HepG2 (cell line): Measurements from ENCODE around the gene WDR5B. TPM values are rescaled to one million over a fixed set of nuclear protein-coding genes. Genes with fewer than 3 reads are reported as not detected.

Source experiments
- CCAR2 ChIP-seq: fragments of 200-400 bp; formaldehyde crosslinking; optimal IDR thresholded peaks from 2 replicates; pipeline ENCODE3; 2018; ENCODE audit warnings: low read depth, mild to moderate bottlenecking, low read length, moderate library complexity
- ETV6 ChIP-seq: sonication (generic); formaldehyde crosslinking; conservative IDR thresholded peaks from 2 replicates; pipeline ENCODE4 v1.4.0; 2020; ENCODE audit warnings: missing genetic modification reagents
- GLI4 ChIP-seq: sonication (generic); formaldehyde crosslinking; IDR thresholded peaks from 2 replicates; pipeline ENCODE4 v1.5.1; 2020; ENCODE audit warnings: missing genetic modification reagents, mild to moderate bottlenecking, moderate library complexity, borderline replicate concordance
- KAT7 ChIP-seq: IDR thresholded peaks from 2 replicates; pipeline ENCODE4 v1.6.1; 2018; ENCODE audit warnings: borderline replicate concordance, missing compliant biosample characterization
- KLF12 ChIP-seq: sonication (generic); formaldehyde crosslinking; IDR thresholded peaks from 2 replicates; pipeline ENCODE4 v1.4.0; 2020; ENCODE audit warnings: missing genetic modification reagents, borderline replicate concordance
- NONO ChIP-seq, 2 experiments: fragments of 450-650 bp in 1 of 2; sonication (generic) in 1 of 2; formaldehyde crosslinking in 1 of 2; IDR thresholded peaks in 1 of 2; conservative IDR thresholded peaks in 1 of 2; 2 replicates each; pipeline versions ENCODE4 v1.6.1 to v1.8.0; 2017 to 2022; ENCODE audit warnings: mild to moderate bottlenecking in 1 of 2, missing genetic modification reagents in 1 of 2, moderate library complexity in 1 of 2
- PTBP1 ChIP-seq: fragments of 200-400 bp; formaldehyde crosslinking; IDR thresholded peaks from 2 replicates; pipeline ENCODE4 v1.6.1; 2018; ENCODE audit warnings: low read length, low read depth; ENCODE audit not compliant: poor library complexity, severe bottlenecking
- SAP130 ChIP-seq: IDR thresholded peaks from 2 replicates; pipeline ENCODE4 v1.6.1; 2016; ENCODE audit warnings: low read depth
- ZNF260 ChIP-seq: sonication (generic); formaldehyde crosslinking; IDR thresholded peaks from 2 replicates; pipeline ENCODE4 v1.4.0; 2020; ENCODE audit warnings: missing genetic modification reagents, low read depth, mild to moderate bottlenecking, borderline replicate concordance
- ZSCAN12 ChIP-seq: sonication (generic); formaldehyde crosslinking; IDR thresholded peaks from 2 replicates; pipeline ENCODE4 v1.9.0; 2021; ENCODE audit warnings: mild to moderate bottlenecking, missing genetic modification reagents
- polyA plus RNA-seq, 8 experiments: library from polyadenylated mRNA; depleted of rRNA in 3 of 8; stranded (reverse) in 7 of 8; unstranded in 1 of 8; fragments of >200 nt; fragmentation: Illumina TruSeq in 4 of 8; extraction: Trizol in 4 of 8; gene quantifications; 2 replicates each; pipeline versions ENCODE4 v1.2.1 to v1.2.3, GENCODE V29; 2011 to 2016; ENCODE audit warnings: low read depth in 4 of 8, missing spikeins in 1 of 8, mixed read lengths in 1 of 8; ENCODE audit not compliant: insufficient read depth in 1 of 8
- total RNA-seq, 5 experiments: library from RNA; depleted of rRNA; stranded (reverse); fragments of >200 nt; fragmentation: Illumina TruSeq; extraction: Trizol; gene quantifications; 2 replicates each; pipeline ENCODE4 v1.2.3, GENCODE V29; 2016; ENCODE audit warnings: low read depth in 1 of 5
- TF ChIP-seq, protein P1 (sequence below): IDR thresholded peaks from 2 replicates; pipeline ENCODE4 v1.6.1; 2016; ENCODE audit warnings: mild to moderate bottlenecking
- TF ChIP-seq, protein P2 (sequence below): sonication (generic); formaldehyde crosslinking; IDR thresholded peaks from 2 replicates; pipeline ENCODE4 v1.5.0; 2020; ENCODE audit warnings: mild to moderate bottlenecking, missing genetic modification reagents
- TF ChIP-seq, protein P3 (sequence below): sonication (generic); formaldehyde crosslinking; IDR thresholded peaks from 2 replicates; pipeline ENCODE4 v1.8.1; 2023; ENCODE audit warnings: missing genetic modification reagents, inconsistent platforms, borderline replicate concordance
- TF ChIP-seq, protein P4 (sequence below): sonication (generic); formaldehyde crosslinking; IDR thresholded peaks from 2 replicates; pipeline ENCODE4 v1.4.0; 2020; ENCODE audit warnings: missing genetic modification reagents
- TF ChIP-seq, protein P5 (sequence below): sonication (generic); formaldehyde crosslinking; IDR thresholded peaks from 2 replicates; pipeline ENCODE4 v1.4.0; 2020; ENCODE audit warnings: missing genetic modification reagents
- TF ChIP-seq, protein P6 (sequence below): sonication (generic); formaldehyde crosslinking; IDR thresholded peaks from 2 replicates; pipeline ENCODE4 v1.8.1; 2023; ENCODE audit warnings: mild to moderate bottlenecking, missing genetic modification reagents, borderline replicate concordance

Gene WDR5B
- total and polyA plus RNA-seq, 2 of the 13 experiments (the other 11 are each of a cell fraction or from before 2014, with no cell fraction given): 2.5 to 3.6 TPM

DNA sequence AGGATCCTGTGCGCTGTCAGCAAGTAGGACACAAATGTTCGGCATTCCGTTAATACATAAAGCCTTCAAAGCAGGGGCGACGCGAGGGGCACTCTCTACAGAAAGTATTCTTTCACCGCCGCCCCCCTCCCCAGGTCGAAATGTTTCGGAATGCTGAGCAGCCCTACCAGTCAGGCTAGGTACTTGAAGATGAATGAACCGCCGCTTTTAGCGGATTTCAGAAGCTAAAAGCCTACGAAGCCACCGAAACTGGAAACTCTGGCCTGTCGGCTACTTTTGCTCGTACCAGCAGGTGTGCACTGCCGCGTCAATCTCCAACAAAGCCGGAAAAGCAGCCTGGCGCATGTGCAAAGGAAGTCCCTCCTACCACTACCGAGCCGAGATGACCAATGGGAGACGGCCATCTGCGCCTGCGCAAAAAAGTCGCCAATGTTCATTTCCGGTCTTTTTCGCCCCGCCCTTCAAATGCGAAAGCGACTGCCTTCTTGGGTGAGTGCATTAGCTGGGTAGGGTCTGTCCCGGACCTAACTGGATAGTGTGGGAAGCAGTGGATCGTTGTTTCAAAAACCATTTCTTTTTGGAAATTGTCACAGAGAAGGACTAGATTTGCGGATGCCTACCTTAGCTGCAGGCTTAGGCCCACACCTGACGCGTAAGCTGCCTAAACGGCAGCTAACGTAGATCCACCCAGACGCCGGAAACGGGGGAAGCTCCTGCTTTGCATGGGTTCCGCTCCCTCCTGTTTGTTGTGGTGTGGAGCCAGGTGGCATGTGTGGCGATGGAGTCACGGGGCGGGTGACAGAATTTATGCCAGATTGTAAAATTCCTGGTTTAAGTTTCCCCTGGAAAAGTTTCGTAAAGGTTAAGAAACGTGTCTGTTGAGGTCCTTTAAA is at the start of gene WDR5B (continued):
- TF ChIP-seq, protein P1, sequence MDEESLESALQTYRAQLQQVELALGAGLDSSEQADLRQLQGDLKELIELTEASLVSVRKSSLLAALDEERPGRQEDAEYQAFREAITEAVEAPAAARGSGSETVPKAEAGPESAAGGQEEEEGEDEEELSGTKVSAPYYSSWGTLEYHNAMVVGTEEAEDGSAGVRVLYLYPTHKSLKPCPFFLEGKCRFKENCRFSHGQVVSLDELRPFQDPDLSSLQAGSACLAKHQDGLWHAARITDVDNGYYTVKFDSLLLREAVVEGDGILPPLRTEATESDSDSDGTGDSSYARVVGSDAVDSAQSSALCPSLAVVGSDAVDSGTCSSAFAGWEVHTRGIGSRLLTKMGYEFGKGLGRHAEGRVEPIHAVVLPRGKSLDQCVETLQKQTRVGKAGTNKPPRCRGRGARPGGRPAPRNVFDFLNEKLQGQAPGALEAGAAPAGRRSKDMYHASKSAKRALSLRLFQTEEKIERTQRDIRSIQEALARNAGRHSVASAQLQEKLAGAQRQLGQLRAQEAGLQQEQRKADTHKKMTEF (CRISPR knock-in tag): peak; percentile 78; the same call in 1 of the 2 replicates
- TF ChIP-seq GLI4 (no peak; the same call in 1 of the 2 replicates), PTBP1 (no peak), ZNF260 (CRISPR knock-in tag) (no peak), ZSCAN12 (CRISPR knock-in tag) (no peak), CCAR2 (no peak), ETV6 (no peak), NONO (IDR thresholded peaks at IDR 0.05) (no peak), NONO (CRISPR knock-in tag; conservative IDR thresholded peaks at IDR 0.05) (peak; percentile 73), SAP130 (CRISPR knock-in tag) (peak; percentile 92), KLF12 (CRISPR knock-in tag) (no peak; the same call in 1 of the 2 replicates), KAT7 (CRISPR knock-in tag) (peak; percentile 68; the same call in 1 of the 2 replicates)
- TF ChIP-seq, protein P2, sequence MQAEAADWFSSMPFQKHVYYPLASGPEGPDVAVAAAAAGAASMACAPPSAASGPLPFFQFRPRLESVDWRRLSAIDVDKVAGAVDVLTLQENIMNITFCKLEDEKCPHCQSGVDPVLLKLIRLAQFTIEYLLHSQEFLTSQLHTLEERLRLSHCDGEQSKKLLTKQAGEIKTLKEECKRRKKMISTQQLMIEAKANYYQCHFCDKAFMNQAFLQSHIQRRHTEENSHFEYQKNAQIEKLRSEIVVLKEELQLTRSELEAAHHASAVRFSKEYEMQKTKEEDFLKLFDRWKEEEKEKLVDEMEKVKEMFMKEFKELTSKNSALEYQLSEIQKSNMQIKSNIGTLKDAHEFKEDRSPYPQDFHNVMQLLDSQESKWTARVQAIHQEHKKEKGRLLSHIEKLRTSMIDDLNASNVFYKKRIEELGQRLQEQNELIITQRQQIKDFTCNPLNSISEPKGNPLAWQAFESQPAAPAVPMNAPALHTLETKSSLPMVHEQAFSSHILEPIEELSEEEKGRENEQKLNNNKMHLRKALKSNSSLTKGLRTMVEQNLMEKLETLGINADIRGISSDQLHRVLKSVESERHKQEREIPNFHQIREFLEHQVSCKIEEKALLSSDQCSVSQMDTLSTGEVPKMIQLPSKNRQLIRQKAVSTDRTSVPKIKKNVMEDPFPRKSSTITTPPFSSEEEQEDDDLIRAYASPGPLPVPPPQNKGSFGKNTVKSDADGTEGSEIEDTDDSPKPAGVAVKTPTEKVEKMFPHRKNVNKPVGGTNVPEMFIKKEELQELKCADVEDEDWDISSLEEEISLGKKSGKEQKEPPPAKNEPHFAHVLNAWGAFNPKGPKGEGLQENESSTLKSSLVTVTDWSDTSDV: no peak
- TF ChIP-seq, protein P3, sequence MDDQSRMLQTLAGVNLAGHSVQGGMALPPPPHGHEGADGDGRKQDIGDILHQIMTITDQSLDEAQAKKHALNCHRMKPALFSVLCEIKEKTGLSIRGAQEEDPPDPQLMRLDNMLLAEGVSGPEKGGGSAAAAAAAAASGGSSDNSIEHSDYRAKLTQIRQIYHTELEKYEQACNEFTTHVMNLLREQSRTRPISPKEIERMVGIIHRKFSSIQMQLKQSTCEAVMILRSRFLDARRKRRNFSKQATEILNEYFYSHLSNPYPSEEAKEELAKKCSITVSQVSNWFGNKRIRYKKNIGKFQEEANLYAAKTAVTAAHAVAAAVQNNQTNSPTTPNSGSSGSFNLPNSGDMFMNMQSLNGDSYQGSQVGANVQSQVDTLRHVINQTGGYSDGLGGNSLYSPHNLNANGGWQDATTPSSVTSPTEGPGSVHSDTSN: no peak
- TF ChIP-seq, protein P4, sequence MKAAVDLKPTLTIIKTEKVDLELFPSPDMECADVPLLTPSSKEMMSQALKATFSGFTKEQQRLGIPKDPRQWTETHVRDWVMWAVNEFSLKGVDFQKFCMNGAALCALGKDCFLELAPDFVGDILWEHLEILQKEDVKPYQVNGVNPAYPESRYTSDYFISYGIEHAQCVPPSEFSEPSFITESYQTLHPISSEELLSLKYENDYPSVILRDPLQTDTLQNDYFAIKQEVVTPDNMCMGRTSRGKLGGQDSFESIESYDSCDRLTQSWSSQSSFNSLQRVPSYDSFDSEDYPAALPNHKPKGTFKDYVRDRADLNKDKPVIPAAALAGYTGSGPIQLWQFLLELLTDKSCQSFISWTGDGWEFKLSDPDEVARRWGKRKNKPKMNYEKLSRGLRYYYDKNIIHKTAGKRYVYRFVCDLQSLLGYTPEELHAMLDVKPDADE: no peak
- TF ChIP-seq, protein P5, sequence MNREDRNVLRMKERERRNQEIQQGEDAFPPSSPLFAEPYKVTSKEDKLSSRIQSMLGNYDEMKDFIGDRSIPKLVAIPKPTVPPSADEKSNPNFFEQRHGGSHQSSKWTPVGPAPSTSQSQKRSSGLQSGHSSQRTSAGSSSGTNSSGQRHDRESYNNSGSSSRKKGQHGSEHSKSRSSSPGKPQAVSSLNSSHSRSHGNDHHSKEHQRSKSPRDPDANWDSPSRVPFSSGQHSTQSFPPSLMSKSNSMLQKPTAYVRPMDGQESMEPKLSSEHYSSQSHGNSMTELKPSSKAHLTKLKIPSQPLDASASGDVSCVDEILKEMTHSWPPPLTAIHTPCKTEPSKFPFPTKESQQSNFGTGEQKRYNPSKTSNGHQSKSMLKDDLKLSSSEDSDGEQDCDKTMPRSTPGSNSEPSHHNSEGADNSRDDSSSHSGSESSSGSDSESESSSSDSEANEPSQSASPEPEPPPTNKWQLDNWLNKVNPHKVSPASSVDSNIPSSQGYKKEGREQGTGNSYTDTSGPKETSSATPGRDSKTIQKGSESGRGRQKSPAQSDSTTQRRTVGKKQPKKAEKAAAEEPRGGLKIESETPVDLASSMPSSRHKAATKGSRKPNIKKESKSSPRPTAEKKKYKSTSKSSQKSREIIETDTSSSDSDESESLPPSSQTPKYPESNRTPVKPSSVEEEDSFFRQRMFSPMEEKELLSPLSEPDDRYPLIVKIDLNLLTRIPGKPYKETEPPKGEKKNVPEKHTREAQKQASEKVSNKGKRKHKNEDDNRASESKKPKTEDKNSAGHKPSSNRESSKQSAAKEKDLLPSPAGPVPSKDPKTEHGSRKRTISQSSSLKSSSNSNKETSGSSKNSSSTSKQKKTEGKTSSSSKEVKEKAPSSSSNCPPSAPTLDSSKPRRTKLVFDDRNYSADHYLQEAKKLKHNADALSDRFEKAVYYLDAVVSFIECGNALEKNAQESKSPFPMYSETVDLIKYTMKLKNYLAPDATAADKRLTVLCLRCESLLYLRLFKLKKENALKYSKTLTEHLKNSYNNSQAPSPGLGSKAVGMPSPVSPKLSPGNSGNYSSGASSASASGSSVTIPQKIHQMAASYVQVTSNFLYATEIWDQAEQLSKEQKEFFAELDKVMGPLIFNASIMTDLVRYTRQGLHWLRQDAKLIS: no peak
- TF ChIP-seq, protein P6, sequence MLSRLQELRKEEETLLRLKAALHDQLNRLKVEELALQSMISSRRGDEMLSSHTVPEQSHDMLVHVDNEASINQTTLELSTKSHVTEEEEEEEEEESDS (CRISPR knock-in tag): no peak
